HG02884 (cell line): ENCODE measurements around the gene CACNA1B.
"Not testable (repeated sequence)": the region's sequence is repeated elsewhere in the genome, so short reads cannot be mapped to it uniquely, and the experiment has no call there.

Source experiments
- ATAC-seq: cut with Tn5 transposase; IDR thresholded peaks from one replicate; pipeline ENCODE4 v1.9.1; 2021; ENCODE audit warnings: mild to moderate bottlenecking, moderate library complexity; ENCODE audit not compliant: unreplicated experiment

CACNA1B gene

GRCh38 chr9:137885121-137885520, 7.5 kb downstream of the CACNA1B start:
- not testable (repeated sequence) for ATAC-seq

- not testable (repeated sequence) for ATAC-seq
These were observed 11.0 kb downstream of the CACNA1B start for GRCh38 chr9:137888621-137889020.

- not testable (repeated sequence) for ATAC-seq
These were observed 12.4 kb downstream of the CACNA1B start for GRCh38 chr9:137889966-137890365.

DNA sequence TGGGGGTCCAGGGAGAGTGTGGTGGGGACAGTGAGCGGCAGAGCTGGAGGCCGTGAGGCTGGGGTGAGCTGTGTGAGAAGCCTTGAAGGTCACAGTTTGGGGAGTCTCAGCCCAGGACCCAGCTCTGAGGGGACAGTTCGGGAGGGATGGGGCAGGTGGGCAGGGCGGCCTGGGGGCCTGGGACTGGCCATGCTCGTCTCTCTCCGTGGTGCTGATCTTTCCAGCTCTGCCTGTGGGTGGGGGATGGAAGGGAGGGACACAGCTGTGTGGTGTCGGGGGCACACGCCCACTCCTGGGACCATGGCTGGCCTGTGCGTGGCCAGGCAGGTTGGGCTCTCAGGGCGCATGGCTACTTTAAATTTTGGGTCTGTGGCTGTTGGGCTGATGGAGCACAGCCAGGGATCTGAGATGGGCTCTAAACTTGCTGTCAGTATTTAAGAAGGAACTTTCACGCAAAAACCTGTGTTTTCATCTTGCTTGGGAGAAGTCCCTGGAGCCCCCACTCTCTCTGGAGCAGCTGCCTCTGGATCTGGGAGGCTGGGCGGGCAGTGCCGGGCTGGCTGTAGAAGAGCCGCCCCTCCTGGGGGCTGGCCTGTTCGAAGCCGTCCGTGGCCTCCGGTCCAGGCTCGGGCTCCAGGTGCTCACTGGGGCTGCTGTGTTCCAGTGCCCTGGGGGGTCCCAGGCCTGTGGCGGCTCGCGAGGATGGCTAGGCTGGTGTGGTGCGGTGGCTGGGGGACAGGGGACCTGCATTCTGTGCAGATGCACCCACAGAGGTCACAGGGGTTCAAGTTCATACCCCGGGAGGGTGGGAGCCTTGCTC, 13.4 kb downstream of the CACNA1B start:
- ATAC-seq: not testable (repeated sequence)

DNA sequence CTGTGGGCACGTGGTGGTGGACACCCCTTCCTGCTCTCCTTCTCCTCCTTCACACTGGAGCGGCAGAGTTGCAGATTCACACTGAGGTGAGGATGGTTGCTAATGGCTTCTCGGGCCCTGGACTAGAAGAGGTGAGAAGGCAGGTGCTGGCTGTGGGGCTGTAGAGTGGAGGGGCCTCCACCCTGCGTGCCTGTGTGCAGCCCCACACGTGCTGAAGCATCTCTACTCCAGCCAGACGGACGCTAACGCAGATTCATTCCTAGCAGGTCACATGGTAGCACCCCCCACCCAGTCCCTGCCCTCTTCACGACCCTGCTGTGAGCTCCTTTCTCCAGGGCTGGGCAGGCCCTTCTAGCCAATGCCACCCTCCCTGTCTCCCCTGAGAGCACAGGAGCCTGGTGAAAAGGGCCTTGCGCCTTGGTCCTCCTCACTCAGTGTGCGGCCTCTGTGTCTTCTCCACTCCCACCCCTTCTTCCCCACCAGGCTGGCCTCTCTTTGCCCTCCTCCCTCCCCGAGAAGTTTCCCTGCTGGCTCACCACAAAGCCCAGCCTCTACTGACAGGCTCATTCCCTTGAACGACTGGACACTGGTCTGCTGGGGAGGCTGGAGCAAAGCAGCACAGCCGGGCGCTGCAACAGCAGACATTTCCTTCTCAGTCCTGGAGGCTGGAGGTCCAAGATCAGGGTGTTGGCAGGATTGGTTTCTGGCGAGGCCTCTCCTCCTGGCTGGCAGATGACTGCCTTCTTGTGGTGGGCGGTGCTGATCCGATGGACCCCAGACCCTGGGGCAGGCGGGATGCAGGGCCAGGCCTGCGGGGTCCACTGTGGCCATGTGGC, 14.2 kb downstream of the CACNA1B start:
- no peak for ATAC-seq

DNA sequence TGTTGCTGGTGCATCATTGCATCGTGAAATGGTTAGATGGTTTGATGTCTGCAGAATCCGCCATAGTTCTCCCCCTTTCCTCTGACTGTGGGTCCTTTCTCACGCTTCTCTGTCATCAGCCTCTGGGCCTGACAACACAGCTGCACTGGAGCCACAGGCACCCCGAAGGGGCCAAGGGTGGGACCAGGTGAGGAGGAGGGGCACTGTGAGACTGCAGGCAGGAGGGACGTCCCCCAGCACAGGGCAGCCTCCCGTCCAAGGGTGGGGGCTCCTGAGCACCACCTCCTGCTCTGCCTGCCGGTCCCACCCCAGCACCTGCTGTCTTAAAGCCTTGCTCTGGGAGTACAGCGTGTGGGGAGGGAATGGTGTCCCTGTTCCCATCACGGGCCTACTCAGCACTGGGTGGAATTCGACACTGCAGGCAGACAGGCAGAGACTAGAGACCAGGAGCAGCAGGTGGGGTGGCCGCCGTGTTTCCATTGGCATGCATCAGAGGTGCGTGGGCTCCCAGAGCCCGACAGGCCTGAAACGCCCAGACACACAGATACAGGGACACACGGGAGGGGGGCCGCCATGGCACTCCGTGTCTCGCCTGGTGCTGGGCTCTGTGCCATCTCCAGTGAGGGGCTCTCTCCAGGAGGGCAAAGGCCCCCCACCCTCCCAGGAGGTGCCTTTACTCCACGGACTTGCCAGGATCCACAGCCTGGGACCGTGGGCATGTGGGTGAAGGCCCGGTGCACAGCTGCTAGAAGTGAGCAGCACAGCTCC, 15.0 kb downstream of the CACNA1B start:
- no peak for ATAC-seq

- ATAC-seq: no peak
These were observed 16.1 kb downstream of the CACNA1B start for GRCh38 chr9:137893670-137894069.

DNA sequence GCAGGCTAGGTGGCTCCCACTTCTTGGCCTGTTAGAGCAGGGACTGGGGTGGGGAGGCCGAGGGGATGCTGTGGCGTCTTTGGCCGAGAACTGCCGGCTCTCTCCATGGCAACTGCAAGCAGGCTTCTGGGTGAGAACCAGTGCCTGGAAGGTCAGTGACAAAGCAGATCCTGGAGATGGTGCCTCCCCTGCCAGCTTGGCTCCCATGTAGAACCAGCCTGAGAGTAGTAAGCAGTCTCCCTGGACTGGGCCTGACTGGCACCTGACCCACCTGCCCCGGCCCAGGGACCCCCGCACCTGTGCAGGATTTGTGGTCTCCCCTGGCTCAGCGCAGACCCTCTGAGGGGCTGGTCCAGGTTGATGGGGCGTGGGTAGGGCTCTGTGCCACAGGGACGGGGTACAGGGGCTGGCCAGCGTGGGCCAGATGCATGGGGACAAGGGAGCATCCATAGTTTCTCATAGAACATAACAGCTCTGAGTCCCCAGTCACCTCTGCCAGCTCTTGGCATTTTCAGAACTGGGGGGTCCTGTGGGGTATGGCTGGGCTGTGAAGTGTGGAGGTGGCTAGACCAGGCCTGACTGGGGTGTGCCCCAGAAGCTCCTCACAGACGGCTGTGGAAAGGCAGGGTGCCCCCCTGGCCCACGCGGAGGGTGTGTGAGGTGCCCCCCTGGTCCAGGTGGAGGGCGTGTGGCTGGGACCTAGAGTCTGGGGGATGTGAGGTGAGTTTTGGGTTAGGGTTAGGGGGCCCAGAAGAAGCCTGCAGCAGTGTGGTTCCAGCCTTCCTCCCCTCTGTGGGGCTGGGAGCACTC, 22.2 kb downstream of the CACNA1B start:
- ATAC-seq: no peak

GRCh38 chr9:137900584-137901310, 23.2 kb downstream of the CACNA1B start:
- ATAC-seq: no peak

DNA sequence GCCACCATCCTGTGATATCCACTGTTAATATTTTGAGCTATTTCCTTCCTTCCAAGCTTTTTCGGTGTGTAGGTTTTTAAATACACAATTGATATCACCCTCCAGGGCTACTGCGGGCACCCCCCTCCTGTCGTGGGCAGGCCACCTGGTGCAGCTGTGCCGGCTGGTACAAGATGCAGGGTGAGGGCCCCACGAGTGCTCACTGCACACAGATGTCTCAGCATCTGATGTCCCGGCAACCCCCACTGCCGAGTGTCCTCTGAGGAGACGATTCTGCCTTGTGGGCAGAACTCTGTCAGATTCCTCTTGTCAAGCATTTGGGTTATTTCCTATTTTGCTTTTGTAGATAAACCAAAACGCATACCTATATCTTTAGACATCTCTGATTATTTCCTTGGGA, 25.1 kb downstream of the CACNA1B start:
- ATAC-seq: no peak

DNA sequence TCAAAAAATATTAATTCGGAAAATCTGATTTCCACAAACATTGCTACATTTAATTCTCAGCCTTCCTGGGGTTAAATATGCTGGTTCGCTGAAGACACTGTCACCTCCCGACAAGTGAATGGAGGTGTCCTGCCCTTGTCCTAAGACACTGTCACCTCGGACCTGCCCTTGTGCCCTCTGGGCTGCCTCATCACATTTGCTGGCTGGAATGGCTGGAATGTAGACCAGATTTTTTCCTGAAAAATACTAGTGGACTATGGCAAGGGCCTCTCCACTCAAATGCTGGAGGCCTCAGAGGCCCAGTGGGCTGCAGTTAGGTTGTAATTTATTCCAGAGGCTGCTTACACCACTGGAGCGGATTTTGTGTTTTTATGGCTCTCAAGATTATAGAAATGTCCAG, 28.2 kb downstream of the CACNA1B start:
- no peak for ATAC-seq

GRCh38 chr9:137907776-137908175, 30.2 kb downstream of the CACNA1B start:
- ATAC-seq: no peak

DNA sequence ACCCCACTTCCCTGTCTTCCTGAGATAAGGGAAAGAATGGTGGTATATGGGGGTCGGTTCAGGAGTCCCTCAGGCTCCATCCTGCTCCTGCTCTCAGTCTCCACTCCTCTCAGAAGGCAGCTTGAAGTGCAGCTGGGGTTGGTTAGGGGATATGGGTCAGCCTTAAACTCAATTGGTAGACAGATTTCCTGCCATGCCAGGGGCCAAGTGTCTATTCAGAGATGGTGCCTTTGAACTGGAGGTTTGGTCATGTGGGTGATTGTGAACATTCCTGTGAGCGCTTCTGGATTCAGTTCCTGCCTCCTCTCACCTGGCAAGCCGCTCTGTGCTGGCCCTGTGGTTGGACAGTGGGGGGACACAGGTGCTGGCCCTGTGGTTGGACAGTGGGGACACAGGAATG, 35.1 kb downstream of the CACNA1B start:
- no peak for ATAC-seq

DNA sequence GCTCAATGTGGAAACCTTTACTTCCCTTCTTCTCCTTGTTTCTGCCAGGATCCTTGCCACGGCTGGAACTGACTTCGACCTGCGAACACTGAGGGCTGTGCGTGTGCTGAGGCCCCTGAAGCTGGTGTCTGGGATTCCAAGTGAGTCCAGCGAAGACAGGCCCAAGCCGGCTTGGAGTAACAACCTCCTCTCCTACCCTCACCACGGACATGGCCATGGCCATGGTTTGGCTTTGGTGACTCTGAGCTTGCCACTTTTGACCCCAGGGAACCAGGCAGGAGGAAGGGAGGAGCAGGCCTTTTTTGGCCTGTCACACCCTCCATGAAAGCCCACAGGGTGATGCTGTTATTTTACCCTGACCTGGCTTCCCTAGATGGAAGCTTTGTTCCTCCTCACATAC, 35.5 kb downstream of the CACNA1B start:
- ATAC-seq: no peak

- no peak for ATAC-seq
These were observed 36.5 kb downstream of the CACNA1B start for GRCh38 chr9:137913771-137914767.

- no peak for ATAC-seq
These were observed 39.0 kb downstream of the CACNA1B start for GRCh38 chr9:137916540-137916939.

DNA sequence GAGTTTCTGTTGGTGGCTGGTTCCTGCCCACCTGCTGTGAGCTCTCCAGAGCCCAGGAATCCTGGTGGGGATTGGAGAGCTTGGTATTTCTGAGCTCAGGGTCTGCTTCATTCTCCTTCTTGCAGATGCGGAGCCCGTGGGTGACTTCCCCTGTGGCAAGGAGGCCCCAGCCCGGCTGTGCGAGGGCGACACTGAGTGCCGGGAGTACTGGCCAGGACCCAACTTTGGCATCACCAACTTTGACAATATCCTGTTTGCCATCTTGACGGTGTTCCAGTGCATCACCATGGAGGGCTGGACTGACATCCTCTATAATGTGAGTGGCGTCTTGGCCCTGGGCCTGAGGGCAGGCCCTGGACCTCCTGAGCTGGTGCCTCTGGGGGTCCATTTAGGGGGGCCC, 39.5 kb downstream of the CACNA1B start:
- ATAC-seq: no peak

GRCh38 chr9:137917795-137918194, 40.2 kb downstream of the CACNA1B start:
- no peak for ATAC-seq
